WTC11 (cell line): Measurements from ENCODE around the gene SH3GL3. TPM values are rescaled to one million over a fixed set of nuclear protein-coding genes. Genes with fewer than 3 reads are reported as not detected.
A peak's percentile ranks its signal among the peaks of the same experiment; 100 is the strongest.

ENCODE experiments used
- ATAC-seq: fragments of 200-7000 bp; cut with Tn5 transposase; 2 replicates; pipeline ENCODE4 v1.10.0; 2021; ENCODE audit warnings: mild to moderate bottlenecking, moderate library complexity
- CTCF ChIA-PET: fragments of 300-600 bp; sonication (Branson Sonifier 250); formaldehyde crosslinking; loops from one replicate; lab custom pipeline; 2021; ENCODE audit warnings: antibody characterized with exemption; lab: Charles Lee
- POLR2A ChIA-PET: fragments of 350-600 bp; sonication (Branson Sonifier 250); formaldehyde crosslinking; loops from one replicate; lab custom pipeline; 2021; ENCODE audit warnings: antibody characterized with exemption; lab: Charles Lee
- DNase-seq: peaks from one replicate; pipeline ENCODE4 v3.0.0; 2021; ENCODE audit warnings: low spot score
- H3K27ac Mint-ChIP-seq: 2 replicates; pipeline ENCODE4 v1.8.0; 2021; ENCODE audit warnings: mixed read lengths
- H3K27me3 Mint-ChIP-seq: 2 replicates; pipeline ENCODE4 v1.8.0; 2021; ENCODE audit warnings: low read depth, mild to moderate bottlenecking, moderate library complexity, mixed read lengths
- H3K36me3 Mint-ChIP-seq: 2 replicates; pipeline ENCODE4 v1.8.0; 2021; ENCODE audit warnings: mixed read lengths
- H3K4me1 Mint-ChIP-seq: 2 replicates; pipeline ENCODE4 v1.8.0; 2022; ENCODE audit warnings: mixed read lengths
- H3K4me3 Mint-ChIP-seq: 2 replicates; pipeline ENCODE4 v1.8.0; 2021; ENCODE audit warnings: mild to moderate bottlenecking, moderate library complexity, mixed read lengths
- H3K9me3 Mint-ChIP-seq: 2 replicates; pipeline ENCODE4 v1.8.0; 2021; ENCODE audit warnings: mixed read lengths
- AFF4 ChIP-seq: sonication (generic); formaldehyde crosslinking; IDR thresholded peaks from 2 replicates; pipeline ENCODE4 v1.8.1; 2023; ENCODE audit warnings: mild to moderate bottlenecking, missing genetic modification reagents, borderline replicate concordance
- ARID4B ChIP-seq: sonication (generic); formaldehyde crosslinking; IDR thresholded peaks from 2 replicates; pipeline ENCODE4 v1.8.0; 2023; ENCODE audit warnings: missing genetic modification reagents, mild to moderate bottlenecking, borderline replicate concordance
- CREB1 ChIP-seq: sonication (generic); formaldehyde crosslinking; IDR thresholded peaks from 2 replicates; pipeline ENCODE4 v1.8.0; 2023; ENCODE audit warnings: mild to moderate bottlenecking, missing genetic modification reagents
- PRRX2 ChIP-seq: fragments of 250-450 bp; sonication (Bioruptor Pico); IDR thresholded peaks from 2 replicates; pipeline ENCODE4 v1.8.0; 2021; ENCODE audit warnings: mild to moderate bottlenecking
- ZNF121 ChIP-seq: sonication (generic); formaldehyde crosslinking; IDR thresholded peaks from 2 replicates; pipeline ENCODE4 v1.8.0; 2023; ENCODE audit warnings: missing genetic modification reagents
- ZNF512 ChIP-seq: sonication (generic); formaldehyde crosslinking; IDR thresholded peaks from 2 replicates; pipeline ENCODE4 v1.8.1; 2022; ENCODE audit warnings: missing genetic modification reagents, borderline replicate concordance
- total RNA-seq: library from RNA; stranded (reverse); gene quantifications from 3 replicates; pipeline ENCODE4 v1.2.3, GENCODE V29; 2021

Gene SH3GL3
- total RNA-seq, 1 experiment from 2014 or later = 9.2 TPM

- Mint-ChIP-seq H3K4me1 (no peaks in the 10 kb centered on the region), H3K9me3 (no peaks in the 10 kb centered on the region), H3K27ac (no peak overlapping the region), H3K4me3 (no peak overlapping the region), H3K27me3 (no peaks in the 10 kb centered on the region), H3K36me3 (no peaks in the 10 kb centered on the region)
- TF ChIP-seq ZNF121 (CRISPR knock-in tag) (0 out of 2 replicates have a peak, but pooled peaks have one; percentile 53), AFF4 (CRISPR knock-in tag) (no peak)
- ATAC-seq = no peak
- POLR2A ChIA-PET = no interaction called here
- CTCF ChIA-PET = no interaction called here
- DNase-seq = no peak
These were observed 163.0 kb downstream of the SH3GL3 start for GRCh38 chr15:83610132-83610531.

GRCh38 chr15:83610901-83611685, 164.0 kb downstream of the SH3GL3 start:
- ChIA-PET CTCF (no interaction called here), POLR2A (no interaction called here)

More at GRCh38 chr15:83610901-83611685, 164.0 kb downstream of the SH3GL3 start:
- H3K9me3 Mint-ChIP-seq = no peaks in the 10 kb centered on the region
- TF ChIP-seq ZNF512 (CRISPR knock-in tag) (no peak), PRRX2 (CRISPR knock-in tag) (no peak), ARID4B (no peak), CREB1 (CRISPR knock-in tag) (no peak)
- no peaks in the 10 kb centered on the region for H3K4me1 Mint-ChIP-seq
- H3K4me3 Mint-ChIP-seq = no peak overlapping the region
- DNase-seq = no peak
- H3K27me3 Mint-ChIP-seq = no peaks in the 10 kb centered on the region
- ATAC-seq = no peak
- no peaks in the 10 kb centered on the region for H3K36me3 Mint-ChIP-seq
- H3K27ac Mint-ChIP-seq = no peak overlapping the region; the same call in 1 of the 2 replicates
